CD4-positive, alpha-beta T cell treated with Interleukin-1 beta for 1 hour (primary cell): Measurements from ENCODE around the gene ARHGAP42.

Source experiments
- DNase-seq, 2 donors: peaks; one replicate each; pipeline ENCODE4 v3.0.0-alpha.2; 2020 to 2022

Gene ARHGAP42

DNA sequence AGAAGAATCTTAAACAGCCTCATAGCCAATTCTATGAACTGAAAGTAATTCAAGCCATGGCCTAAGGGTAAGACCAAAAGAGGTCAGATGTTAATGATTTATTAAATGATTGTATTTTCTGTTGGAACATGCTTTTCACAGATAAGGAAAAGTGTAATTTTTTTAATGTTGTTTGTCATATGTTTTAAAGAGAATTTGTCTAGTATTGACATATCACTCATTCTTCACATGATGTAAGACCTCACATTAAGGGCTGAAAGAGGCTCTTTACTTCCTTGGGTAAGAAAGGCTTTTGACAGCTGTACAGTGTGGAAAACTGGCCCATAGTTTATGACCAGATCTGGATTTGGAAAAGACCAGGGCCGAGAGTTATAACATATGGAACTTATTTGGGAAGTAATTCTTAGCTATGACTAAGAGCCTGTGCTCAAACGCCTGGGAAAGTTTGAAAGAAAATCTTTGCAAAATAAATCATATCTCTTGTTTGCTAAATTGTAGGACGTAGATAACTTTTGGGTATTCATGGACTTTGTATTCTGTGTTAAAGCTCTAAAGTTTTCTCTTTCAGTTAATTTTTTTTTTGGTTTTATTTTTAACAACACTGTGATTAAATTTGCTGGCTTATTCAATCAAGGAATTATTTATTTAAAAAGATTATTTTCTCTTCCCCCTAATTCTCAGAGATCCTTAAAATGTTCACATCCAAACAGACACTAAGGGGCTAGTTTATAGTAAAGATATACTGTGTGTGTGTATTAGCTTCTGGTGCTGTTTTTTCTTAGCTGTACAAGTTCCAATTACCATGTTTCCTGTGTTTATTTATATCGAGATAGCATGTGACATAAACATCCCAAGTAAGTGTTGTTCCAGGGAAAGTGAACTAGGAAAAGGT lies 162.2 kb downstream of the ARHGAP42 start:
- DNase-seq: no peak

DNA sequence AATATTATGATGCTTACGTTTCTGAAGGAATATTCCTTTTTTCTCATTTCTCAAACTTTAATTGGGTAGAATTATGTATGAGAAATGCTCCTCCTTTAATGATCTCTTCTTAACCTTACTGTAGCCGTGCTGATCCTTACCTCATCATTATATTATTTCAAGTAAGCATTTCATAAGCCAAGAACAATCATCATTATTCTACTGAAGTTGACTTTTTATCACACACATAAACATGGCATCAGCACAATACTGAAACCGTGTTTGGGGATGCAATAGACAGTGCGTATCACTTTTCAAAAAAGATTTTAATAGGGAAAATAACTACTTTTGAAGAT lies 162.8 kb downstream of the ARHGAP42 start:
- DNase-seq: no peak

DNA sequence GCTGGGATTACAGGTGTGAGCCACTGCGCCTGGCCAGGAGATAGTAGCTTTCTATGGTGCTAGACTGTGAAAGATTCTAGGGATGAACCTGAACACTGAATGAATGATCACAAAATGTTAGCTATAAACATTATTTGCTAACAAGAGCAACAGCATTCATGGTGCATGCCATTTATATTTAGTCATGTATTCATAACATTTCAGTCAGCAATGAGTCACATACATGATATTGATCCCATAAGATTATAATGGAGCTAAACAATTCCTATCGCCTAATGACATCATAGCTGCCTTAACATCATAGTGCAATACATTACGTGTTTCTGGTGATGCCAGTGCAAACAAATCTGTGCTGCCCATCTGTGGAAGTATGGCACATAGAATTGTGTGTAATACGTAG lies 164.1 kb downstream of the ARHGAP42 start:
- no peak for DNase-seq

DNA sequence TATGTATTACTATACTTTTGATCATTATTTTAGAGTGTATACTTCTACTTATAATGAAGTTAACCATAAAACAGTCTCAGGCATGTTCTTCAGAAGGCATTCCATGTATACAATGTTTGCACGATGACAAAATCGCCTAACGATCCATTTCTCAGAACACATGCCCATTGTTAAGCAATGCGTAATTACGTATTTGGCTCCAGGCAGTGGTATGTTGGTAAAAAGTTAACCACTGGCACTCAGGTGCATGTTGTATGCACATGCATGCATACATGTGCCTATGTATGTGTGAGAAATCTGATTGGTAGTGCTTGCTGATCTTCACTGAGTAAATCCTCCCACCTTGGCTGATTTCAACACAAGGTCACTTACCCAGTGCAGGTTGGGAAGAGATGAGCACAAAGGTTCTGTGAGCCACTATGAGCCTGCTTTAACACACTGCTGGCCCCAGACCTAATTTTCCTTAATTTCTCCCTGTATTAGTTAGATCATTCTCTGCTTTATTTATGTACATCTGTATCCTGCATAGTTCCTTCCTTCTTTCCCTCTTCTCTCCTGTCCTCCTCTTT lies 164.6 kb downstream of the ARHGAP42 start:
- no peak for DNase-seq

DNA sequence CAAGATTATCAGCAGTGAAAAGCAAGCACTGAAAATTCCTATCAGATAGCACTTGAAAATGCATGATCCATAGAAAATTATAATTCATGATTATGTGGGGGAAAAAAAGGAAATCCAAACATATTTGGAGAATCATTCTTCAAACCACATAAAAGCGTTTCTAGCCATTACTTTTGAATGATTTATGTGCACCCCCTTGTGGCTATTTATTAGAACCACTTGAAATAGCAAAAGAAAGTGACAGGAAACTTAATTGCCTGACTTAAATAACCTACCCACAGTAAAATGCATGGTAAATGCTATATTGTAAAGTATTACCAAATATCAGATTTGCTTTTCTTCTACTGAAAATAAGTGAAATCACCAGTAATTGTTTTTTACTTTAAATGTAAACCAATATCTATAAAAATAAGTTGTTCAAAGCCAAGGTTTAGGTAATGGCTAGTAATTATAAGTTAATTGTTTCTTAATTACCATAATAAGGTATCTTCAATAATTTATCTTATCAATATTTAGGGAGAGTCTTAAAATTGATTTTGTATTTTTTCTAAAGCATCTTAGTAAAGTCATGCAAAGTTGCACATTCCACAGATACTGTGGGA lies 168.5 kb downstream of the ARHGAP42 start:
- no peak for DNase-seq

DNA sequence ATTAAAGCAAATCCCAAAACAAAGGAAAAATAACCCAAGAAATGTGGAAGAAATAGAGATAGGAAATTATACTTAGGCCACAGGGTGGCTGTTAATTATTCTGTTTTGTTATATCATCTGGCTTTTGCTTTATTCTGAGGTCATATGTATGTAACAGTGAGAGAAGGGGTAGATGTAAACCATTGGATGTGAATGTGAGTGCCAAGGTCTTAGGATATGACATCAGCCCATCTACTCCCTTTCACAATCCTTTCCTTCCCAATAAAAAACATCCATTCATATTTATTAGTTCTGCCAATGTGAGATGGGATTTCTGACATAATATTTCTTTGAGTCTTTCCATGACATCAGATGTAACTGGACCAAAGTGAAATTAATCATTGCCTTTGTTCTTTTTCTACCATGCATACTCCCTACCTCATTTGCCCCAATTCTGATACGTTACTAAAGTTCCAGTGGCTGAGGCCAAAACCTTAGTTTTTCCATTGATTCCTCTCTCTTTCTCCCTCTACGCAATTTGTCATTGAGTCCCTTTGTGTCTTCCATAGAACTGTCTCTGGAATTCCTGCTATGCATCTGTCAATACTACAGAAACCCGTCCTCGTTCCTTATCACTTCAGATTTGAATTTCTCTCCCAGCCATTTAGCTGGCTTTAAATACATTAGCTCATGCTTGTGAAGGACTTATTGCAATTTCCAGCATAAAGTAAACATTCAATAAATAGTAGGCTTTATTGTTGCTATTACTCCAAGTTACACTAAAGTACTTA lies 170.3 kb downstream of the ARHGAP42 start:
- no peak for DNase-seq

DNA sequence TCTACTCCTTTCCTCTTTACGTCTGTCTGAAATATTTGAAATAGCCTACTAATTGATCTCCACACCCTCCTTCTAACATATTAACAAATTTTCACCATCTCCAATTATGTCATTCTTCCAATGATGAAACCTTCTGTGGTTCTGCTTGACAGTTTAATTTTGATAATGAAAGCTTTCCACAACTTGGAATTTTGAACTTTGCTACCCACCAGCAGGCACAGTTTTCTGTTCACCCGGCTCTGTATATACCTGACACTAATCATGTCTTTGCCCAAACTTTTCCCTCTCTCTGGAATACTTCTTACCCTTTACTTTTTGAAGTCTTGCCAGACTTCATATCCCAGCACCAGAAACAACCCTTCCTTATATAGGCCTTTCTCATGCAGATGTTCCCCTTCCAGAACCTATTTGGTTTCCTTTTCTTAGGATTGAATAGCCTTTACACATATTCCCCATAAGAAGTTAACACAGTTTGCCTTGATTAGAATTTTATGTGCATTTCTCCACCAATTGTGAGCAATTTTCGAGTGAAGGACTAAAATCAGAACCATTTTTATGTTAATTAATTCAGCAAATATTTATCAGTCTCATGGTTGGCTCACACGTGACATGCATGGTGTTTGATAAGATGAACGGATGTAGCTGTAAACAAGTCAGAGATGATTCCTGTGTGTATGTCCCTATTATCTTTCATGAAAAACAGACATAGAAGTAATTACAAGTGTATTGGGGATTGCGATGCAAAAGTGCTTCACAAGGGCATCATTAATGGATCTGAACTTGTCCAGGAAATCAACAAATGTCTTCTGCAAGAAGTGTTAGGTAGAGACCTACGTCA lies 173.4 kb downstream of the ARHGAP42 start:
- DNase-seq: no peak

DNA sequence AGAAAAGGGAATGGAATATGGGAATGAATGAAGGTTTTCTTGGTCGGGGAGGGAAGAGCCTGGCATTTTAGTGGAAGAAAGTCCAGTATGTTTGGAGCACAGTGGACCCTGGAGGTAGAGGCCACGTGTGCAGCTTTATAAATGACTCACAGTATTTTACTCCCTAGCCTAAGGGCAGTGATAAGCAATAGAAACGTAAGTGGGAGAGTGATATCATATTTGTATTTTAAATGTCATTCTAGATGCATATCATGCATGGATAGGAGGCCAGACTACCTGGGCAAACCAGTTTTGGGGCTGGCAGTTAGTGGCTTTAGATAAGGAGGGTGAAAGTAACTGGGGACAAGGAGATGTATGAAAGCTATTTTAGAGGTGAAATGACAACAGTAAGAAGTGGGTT lies 174.1 kb downstream of the ARHGAP42 start:
- DNase-seq: no peak

DNA sequence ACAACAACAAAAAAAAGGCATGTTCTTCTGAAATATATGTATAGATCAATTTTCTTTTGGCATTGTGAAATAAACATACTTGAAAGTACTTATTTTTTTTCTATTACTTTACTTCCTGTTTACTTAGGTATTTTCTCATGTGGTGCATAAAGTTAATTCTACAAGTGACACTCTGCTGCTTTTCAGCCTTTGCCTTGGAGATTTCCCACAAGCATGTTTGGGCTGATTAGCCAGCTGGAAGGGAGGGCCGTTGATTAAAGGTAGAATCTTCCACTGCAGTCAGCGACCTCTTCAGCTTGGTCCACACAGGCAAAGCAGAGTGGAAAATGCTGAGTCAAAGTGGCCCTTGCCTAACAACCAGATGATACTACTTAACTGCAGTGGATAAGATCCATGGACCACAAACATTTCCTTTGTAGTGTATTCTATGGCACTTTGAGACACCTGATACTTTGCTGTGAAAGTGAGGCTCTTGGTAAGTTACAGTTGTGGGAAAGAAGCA lies 176.0 kb downstream of the ARHGAP42 start:
- no peak for DNase-seq

DNA sequence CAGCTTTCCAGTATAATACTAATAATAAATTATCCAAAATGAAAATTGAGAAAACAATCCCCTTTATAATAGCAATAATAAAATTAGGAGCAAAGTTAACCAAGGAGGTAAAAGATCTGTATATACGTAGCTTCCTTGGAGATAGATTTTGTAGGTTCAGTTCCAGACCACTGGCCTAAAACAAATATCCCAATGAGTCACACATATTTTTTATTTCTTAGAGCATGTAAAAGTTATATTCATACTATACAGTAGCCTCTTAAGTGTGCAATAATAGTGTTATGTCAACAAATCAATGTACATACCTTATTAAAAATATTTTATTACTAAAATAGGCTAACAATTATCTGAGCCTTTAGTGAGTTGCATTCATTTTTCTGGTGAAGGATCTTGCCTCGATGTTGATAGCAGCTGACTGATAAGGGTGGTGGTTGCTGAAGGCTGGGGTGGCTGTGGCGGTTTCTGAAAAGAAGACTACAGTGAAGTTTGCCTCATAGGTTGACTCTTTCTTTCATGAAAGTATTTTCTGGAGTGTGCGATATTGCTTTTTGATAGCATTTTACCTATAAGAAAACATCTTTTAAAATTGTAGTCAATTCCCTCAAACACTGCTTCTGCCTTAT lies 178.5 kb downstream of the ARHGAP42 start:
- no peak for DNase-seq

DNA sequence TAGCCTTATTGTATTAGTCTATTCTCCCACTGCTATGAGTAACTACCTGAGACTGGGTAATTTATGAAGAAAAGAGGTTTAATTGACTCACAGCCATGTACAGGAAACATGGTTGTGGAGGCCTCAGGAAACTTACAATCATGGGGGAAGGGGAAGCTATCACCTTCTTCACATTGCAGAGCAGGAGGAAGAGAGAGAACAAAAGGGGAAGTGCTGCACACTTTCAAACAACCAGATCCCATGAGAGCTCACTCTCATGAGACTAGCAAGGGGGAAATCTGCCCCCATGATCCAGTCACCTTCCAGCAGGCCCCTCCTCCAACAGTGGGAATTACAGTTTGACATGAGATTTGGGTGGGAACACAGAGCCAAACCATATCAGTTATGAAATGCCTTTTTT lies 179.4 kb downstream of the ARHGAP42 start:
- DNase-seq: no peak

DNA sequence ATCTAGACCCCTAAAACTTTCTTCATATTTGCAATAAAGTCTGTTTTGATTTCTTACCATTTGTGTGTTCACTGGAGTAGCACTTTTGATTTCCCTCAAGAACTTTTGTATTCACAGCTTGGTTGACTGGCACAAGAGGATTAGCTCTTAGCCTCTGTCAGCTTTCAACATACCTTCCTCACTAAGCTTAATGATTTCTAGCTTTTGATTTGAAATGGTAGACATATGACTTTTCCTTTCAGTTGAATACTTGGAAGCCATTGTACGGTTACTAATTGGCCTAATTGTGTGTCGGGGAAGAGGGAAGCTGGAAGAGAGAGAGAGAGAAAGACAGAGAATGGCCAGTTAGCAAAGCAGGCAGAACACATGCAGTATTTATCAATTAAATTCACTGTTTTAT lies 180.5 kb downstream of the ARHGAP42 start:
- DNase-seq: no peak

DNA sequence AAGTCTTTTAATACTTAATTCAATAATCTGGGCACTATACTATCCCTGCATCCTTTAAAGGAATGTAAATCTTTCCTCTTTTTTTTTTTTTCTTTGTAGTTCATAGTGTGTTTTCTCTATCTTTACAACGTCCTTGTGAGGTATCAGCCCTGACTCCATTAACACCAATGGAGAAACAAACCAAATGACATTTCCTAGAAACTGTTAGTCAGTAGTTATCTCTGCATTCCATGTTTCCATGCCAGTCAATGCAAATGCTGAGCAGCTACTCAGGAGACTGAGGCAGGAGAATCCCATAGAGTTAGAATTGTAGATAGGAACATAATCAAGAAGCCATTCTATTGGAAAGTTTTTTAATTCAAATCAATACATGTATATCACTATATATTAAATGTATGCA lies 182.2 kb downstream of the ARHGAP42 start:
- DNase-seq: no peak

DNA sequence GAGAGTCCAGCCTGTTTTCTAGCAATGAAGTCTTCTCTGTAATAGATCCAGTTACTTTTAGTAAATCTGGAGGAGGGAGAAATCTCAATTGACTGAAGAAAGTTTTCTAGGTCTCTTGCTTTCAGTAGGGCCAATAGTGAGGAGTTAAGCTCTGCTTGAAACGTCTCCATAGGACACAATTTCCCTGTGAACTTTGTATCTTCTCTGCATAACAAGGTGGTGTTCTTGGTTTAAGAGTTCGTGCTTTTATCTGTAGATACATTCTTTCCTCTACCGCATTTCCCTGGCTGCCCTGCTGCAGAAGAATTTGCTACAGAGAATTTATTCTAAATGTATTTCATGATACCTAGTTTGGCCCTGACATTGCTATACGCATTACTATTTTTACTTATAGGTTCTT lies 183.1 kb downstream of the ARHGAP42 start:
- no peak for DNase-seq

DNA sequence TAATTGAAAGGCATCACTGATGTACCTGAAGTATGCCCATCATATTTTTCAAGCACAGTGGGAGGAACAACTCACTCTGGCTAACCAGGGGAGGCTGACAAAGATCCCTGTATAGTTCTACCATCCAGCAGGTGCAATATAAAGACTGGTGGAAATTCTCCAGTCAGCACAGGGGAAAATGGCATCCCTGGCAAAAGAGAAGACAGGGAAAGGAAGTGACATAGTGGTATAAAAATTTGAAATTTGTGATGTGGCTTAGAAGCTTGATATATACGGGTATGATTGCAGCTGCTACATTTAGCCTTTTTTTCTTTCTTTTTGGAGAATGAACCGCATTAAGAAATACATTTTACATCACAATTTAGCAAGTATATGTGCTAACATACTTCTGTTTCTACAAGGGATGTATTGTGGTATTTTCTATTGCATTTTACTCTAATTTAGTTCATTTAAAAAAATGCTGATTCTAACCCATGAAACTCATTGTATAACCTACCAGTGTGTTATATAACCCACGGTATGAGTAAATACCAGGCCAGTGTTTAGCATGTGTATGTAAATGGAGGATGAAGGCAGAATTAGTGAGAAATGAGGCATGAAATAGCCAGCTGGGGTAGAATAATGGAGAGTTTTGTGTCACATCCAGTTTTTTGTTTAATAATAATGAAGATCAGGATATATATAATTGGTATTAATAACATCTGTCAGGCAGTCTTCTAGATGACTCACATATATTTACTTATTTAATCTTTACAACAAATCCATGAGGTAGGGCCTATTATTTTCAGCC lies 186.1 kb downstream of the ARHGAP42 start:
- no peak for DNase-seq

DNA sequence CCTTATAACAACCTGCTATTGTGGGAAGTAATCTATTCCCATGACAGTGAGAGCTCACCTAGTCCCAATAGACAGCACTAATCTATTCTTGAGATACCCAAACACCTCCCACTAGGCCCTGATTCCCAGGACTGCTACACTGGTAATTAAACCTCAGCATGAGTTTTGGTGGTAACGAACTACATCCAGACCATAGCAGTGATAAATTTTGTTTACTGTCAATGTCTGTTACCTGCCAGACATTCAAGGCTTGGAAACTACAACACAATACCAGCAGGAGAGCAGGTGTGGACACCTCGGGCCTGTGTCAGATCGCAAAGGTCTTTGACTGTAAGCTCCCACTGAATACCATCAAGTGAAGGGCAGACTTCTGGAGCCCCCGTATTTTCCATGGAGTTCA lies 187.1 kb downstream of the ARHGAP42 start:
- DNase-seq: no peak

DNA sequence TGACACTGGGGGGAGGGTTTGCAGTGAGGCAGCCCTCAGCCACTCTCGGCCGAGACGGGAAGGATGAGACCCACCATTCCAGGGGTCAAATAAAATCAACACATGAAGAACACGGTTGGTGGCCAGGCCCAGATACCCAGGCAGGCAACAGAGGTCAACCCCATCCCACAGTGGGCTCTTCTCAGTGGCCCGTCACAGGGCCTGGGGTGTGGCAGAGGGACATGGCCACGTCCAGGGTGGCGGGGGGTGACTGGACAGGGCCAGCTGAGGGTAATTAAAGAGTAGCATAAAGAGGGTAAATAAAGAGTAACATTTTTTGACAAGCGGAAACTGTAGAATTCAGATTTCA lies 188.4 kb downstream of the ARHGAP42 start:
- no peak for DNase-seq

DNA sequence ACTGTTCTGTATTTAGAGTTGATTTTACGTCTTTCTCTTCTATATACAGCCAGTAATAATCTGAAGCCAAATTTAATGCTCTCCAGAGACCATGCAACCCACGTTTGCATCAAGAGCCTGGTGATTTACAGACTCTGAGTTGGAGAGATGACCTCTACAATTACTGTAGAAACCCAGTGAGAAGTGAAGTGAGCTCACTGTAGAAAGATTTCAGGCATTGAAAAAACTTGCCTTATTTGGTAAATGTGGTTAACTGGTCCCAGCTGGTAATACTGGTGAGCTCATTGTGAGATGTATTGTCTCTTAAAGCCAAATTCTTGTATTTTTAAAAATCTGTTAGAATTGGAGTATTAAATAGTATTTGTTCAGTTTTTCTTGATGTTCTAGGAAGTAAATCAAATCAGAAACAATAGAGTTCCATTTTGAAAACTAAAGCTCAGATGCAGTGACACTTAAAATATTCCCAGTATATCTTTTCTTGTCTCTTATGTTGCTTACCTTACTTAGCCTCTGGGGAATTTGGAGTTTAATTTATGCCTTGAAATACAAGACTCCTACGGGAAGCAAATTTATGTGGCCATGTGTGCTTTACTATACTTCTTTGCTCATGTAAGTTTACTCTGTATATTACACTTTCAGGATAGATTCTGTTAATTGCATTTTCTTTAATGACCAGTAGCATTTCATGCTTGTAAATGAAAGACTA lies 189.9 kb downstream of the ARHGAP42 start:
- no peak for DNase-seq

DNA sequence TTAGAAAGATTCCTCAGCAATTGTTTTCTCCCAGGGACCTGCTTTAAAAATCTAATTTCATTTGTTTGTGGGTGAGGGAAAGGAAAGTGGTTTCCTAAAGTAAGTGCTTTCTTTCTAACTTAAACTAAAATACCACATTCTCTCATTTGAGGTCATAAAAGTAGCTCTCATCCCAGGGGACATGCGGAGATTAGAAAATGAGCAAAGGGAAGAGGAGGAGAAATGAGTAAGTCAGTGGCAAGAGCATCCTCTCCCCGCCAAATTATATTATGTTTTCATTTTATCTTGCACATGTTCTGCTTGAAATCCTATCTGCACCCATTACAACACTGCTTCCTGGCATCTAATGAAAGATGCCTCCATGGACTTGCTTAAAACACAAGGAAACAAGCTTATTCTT lies 191.4 kb downstream of the ARHGAP42 start:
- no peak for DNase-seq

DNA sequence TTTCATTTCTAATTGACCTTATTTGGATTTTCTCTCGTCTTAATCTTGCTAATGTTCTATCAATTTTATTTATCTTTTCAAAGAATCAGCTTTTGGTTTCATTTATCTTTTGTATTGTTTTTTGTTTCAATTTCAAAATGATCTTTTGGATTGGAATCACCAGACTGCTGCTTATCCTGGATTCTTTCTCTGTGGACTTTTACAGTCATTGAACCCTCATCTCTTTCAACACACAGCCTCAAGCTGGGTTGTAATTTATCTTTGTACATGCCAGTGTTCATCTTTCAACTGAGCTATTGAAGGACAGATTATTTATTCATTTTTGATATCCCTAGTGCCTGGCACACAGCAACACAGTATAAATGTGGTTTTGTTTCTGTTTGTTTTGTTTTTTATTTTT lies 195.9 kb downstream of the ARHGAP42 start:
- DNase-seq: no peak

DNA sequence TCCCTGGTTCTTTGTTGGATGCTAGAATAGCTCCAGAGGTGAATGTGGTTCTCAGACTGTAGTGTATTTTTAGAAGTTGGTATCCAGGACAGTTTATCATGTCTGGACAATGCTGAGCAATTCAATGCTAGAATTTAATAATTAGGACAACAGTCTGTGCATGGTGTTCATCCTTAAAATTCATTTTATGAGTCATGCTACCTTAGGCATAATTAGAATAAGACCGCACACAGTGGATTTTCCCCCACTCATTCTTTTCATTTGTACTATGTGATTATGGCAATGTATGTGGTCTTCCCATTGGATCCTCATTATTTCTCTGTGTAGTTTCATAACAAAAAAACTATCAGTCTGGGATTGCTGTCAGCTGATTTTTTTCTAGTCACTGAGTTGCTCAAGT lies 196.7 kb downstream of the ARHGAP42 start:
- DNase-seq: no peak
